Measurements from ENCODE around the gene PREX1.

- no peak for TF ChIP-seq CTCF (IDR thresholded peaks at IDR 0.05)
- no peak for TF ChIP-seq POLR2A (IDR thresholded peaks at IDR 0.05)
Measured at GRCh38 chr20:48772183-48772976, 55.4 kb downstream of the PREX1 start.

Data from ovary (tissue), 3 donors.